Activated naive CD8-positive, alpha-beta T cell treated with anti-CD3 and anti-CD28 coated beads for 36 hours (primary cell): Measurements from ENCODE around the gene ALDH1A2. TPM values are rescaled to one million over a fixed set of nuclear protein-coding genes. Genes with fewer than 3 reads are reported as not detected.
"Not testable (repeated sequence)": the region's sequence is repeated elsewhere in the genome, so short reads cannot be mapped to it uniquely, and the experiment has no call there.

Source experiments
- DNase-seq: peaks from one replicate; pipeline ENCODE4 v3.0.0; 2021
- H3K27ac Mint-ChIP-seq: one replicate; pipeline ENCODE4 v1.8.0; 2022; ENCODE audit warnings: mild to moderate bottlenecking, moderate library complexity, mixed read lengths
- H3K27me3 Mint-ChIP-seq: one replicate; pipeline ENCODE4 v1.8.0; 2022; ENCODE audit warnings: mild to moderate bottlenecking, mixed read lengths
- H3K36me3 Mint-ChIP-seq: one replicate; pipeline ENCODE4 v1.8.0; 2021; ENCODE audit warnings: mild to moderate bottlenecking, mixed read lengths
- H3K4me1 Mint-ChIP-seq: one replicate; pipeline ENCODE4 v1.8.0; 2021; ENCODE audit warnings: mixed read lengths
- H3K4me3 Mint-ChIP-seq: one replicate; pipeline ENCODE4 v1.8.0; 2022; ENCODE audit warnings: mild to moderate bottlenecking, moderate library complexity, mixed read lengths
- H3K9me3 Mint-ChIP-seq: one replicate; pipeline ENCODE4 v1.8.0; 2022; ENCODE audit warnings: mixed read lengths
- total RNA-seq, 2 experiments: library from RNA; stranded (reverse); gene quantifications; one replicate each; pipeline ENCODE4 v1.2.3, GENCODE V29; 2021

The ALDH1A2 gene
- total RNA-seq, 2 experiments from 2014 or later: 0.35 to 0.90 TPM

DNA sequence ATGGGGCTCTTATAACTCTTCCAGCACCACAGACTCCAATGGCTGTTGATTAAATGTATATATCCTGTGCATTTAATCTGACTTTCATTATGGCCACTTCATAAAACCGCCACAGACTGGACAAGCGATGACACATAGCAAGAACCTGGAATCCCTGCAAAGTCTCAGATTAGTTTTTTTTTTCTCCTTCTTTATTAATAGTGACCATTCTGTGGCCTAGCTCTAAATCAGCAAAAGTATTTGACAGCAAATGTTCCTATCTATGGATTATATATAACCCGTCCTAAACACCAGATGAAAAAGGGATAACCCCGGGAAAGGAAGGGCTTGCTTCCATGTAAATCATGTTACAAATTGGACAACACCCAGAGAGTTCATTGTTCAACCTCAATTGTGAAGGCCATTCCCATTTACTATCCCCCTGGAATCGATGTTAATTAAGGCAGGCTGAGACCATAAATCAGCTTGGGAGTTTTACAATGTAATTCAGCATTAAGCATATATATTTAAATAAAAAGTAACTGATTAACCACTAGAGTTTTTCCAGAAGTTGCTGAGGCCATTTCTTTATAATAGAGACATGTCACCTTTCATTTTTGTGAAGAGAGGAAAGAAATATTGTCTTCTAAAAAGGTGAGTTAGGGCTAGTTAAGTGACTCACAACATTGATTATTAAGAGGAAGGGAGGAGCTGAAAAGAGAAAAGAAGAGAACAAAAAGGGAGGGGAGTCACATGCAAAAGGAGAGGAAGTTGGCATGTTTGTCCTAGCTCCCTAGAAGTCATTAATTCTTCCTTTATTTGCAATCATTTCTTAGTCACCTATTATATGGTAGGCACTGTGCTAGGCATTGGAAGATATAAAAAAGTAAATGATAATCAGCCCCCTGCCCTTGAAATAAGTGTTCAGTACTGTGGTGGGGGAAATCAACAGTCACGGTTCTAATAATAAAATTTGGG is 26.2 kb downstream of the ALDH1A2 start:
- no peaks in the 10 kb centered on the region for H3K36me3 Mint-ChIP-seq
- peaks cover 30% of the 10 kb centered on the region for H3K27me3 Mint-ChIP-seq
- no peak for DNase-seq
- H3K27ac Mint-ChIP-seq: no peak overlapping the region
- H3K9me3 Mint-ChIP-seq: no peaks in the 10 kb centered on the region
- no peaks in the 10 kb centered on the region for H3K4me1 Mint-ChIP-seq
- H3K4me3 Mint-ChIP-seq: no peak overlapping the region

DNA sequence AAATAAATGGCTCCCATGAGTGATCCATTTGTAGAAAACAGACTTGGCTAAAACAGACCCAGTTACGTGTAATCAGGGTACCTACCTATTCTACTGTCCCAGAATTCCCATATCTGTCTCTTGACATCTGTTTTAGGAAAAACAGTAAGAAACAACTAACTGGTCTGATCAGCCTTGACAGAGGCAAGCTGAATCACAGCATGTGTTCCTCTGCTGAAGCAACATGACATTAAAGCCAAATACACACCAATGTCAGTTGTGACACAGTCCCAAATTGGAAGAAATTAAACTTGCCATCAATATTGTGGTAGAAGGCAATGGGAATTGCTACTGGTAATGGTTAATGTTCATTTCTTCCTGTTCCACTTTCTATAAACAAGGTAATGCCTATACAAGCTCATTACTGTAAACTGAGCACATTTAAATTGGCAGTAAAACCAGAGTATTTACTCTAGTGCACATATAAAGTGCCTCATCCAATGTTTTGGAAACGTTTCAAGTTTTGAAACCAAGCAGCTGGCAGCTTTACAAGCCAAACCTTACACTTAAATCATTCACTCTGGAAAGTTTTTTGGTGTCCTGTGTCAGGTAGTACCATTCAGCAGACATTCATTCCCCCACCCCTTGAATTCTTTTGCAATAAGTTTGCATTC is 27.0 kb downstream of the ALDH1A2 start:
- Mint-ChIP-seq H3K27me3 (peaks cover 23% of the 10 kb centered on the region), H3K36me3 (no peaks in the 10 kb centered on the region), H3K9me3 (no peaks in the 10 kb centered on the region), H3K27ac (no peak overlapping the region), H3K4me1 (no peaks in the 10 kb centered on the region), H3K4me3 (no peak overlapping the region)
- no peak for DNase-seq

DNA sequence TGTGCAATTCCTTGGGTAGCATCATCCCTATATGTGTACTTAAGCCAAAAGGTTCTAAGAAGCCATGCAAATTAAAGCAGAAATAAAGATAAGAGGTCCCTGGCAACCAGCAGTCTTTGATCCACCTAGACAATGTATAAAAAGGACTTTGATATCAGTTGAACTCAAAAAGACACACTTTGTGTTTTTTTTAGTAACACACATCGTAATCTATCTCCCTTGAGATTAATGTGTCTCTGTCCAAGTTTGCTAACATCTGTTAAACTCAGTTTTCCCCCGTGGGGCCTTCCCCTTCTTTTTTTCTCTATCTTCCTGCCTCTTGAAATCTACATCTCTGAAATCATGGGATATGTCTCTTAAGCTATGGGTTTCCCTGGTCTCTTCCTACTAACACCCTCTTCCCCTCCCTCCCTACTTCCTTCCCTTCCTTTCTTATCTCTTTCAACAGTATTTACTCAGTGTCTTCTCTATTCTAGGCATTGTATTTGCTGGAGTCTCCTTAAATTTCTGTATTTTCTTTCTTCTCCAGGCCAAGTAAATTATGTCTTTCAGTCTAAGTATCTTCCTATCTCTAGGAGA is 27.7 kb downstream of the ALDH1A2 start:
- Mint-ChIP-seq H3K4me1 (no peaks in the 10 kb centered on the region), H3K36me3 (no peaks in the 10 kb centered on the region), H3K27ac (no peak overlapping the region), H3K9me3 (no peaks in the 10 kb centered on the region), H3K4me3 (no peak overlapping the region), H3K27me3 (peaks cover 20% of the 10 kb centered on the region)
- no peak for DNase-seq

DNA sequence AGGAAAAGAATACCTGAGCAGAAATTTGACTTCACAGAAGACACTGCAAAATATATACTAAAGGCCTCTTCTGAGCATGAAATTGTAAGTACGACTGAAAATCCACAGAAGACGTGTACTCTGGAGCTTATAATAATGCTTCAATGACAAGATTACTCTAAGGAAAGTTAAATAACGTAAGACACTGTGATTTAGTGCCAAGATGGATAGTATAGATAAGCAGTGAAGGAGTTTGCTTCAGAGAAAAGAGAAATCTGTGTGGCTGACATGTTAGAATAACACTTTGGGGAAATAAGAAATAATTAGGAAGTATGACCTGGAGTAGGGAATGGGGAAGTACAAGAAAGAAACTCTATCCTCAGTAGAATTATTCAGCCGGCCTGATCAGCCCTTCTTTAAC is 28.9 kb downstream of the ALDH1A2 start:
- Mint-ChIP-seq H3K27me3 (peaks cover 20% of the 10 kb centered on the region), H3K36me3 (no peaks in the 10 kb centered on the region), H3K27ac (no peak overlapping the region), H3K4me1 (no peaks in the 10 kb centered on the region), H3K4me3 (no peak overlapping the region), H3K9me3 (no peaks in the 10 kb centered on the region)
- DNase-seq: no peak

DNA sequence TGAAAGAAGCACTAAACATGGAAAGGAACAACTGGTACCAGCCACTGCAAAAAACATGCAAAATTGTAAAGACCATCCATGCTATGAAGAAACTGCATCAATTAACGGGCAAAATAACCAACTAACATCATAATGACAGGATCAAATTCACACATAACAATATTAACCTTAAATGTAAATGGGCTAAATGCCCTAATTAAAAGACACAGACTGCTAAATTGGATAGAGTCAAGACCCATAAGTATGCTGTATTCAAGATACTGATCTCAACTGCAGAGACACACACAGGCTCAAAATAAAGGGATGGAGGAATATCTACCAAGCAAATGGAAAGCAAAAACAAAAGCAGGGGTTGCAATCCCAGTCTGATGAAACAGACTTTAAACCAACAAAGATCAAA is 37.1 kb downstream of the ALDH1A2 start:
- Mint-ChIP-seq H3K27me3 (peaks cover 25% of the 10 kb centered on the region), H3K9me3 (peaks cover 30% of the 10 kb centered on the region)
- H3K27ac Mint-ChIP-seq, H3K4me3 Mint-ChIP-seq, DNase-seq, H3K36me3 Mint-ChIP-seq, H3K4me1 Mint-ChIP-seq: not testable (repeated sequence)

DNA sequence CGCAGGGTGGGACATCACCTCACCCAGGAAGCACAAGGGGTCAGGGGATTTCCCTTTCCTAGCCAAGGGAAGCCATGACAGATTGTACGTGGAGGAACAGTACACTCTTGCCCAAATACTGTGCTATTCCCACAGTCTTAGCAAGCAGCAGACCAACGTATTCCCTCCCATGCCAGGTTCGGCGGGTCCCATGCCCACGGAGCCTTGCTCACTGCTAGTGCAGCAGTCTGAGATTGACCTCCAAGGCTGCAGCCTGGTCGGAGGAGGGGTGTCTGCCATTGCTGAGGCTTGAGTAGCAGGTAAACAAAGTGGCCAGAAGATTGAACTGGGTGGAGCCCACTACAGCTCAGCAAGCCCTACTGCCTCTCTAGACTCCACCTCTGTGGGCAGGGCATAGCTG is 39.0 kb downstream of the ALDH1A2 start:
- no peak overlapping the region for H3K4me3 Mint-ChIP-seq
- no peak overlapping the region for H3K27ac Mint-ChIP-seq
- DNase-seq: no peak
- H3K27me3 Mint-ChIP-seq: peaks cover 29% of the 10 kb centered on the region
- peaks cover 9% of the 10 kb centered on the region for H3K36me3 Mint-ChIP-seq
- H3K9me3 Mint-ChIP-seq: peaks cover 40% of the 10 kb centered on the region
- no peaks in the 10 kb centered on the region for H3K4me1 Mint-ChIP-seq

DNA sequence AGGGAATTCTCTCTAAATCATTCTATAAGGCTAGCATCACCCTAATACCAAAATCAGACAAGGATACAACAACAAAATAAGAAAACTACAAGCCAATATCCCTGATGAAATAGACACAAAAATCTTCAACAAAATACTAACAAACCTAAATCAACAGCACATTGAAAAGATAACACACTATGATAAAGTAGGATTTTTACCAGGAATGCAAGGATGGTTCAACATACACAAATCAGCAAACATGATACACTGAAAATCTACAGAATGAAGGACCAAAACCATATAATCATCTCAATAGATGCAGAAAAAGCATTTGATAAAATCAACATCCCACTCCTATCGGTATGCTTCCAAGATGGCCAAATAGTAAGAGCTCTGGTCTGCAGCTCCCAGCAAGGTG is 39.5 kb downstream of the ALDH1A2 start:
- DNase-seq: no peak
- H3K4me3 Mint-ChIP-seq: no peak overlapping the region
- peaks cover 34% of the 10 kb centered on the region for H3K27me3 Mint-ChIP-seq
- peaks cover 40% of the 10 kb centered on the region for H3K9me3 Mint-ChIP-seq
- no peaks in the 10 kb centered on the region for H3K4me1 Mint-ChIP-seq
- no peak overlapping the region for H3K27ac Mint-ChIP-seq
- H3K36me3 Mint-ChIP-seq: peaks cover 11% of the 10 kb centered on the region

DNA sequence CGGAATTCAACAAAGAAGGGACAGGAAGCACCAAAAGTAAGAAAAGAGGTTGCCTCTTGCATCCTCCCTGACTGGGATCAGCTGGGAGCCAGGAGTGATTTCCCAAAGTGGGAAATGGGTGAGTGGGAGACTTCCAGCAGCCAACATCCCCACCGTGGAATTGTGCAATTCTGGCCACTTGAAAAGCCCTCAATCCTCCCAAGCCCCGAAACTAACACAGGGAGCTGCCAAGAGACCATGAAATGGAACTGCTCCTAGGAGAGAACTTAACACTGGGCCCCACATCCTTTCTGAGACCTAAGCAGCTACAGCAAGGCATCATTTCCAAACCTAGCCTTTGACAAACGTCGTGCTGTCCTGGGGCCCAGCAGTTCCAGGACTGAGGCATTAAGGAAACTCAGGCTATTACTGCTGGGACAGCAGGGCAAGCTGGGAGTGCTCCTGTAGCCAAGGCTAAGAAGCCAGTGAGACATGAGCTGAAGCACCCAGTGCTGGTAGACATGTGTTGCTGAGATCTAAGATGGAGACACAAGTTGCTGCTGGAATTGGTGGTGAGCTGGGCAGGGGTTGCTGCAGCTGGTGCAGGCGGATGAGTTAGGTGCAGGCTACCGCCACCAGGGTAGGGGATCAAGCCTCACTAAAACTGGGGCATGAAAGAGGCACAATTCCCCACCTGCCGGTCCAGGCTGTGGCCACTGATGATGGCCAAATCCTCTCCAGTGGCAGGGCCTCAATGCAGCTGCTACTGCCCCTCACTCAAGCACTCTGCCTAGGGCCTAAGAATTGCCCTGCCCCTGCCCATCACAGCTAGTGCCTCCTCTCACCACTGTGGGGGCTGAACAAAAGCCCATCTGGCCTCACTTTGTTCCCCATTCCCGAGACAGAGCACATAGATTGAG is 43.9 kb downstream of the ALDH1A2 start:
- H3K27me3 Mint-ChIP-seq: peaks cover 21% of the 10 kb centered on the region
- no peak overlapping the region for H3K4me3 Mint-ChIP-seq
- no peak for DNase-seq
- H3K36me3 Mint-ChIP-seq: peaks cover 11% of the 10 kb centered on the region
- no peaks in the 10 kb centered on the region for H3K4me1 Mint-ChIP-seq
- no peak overlapping the region for H3K27ac Mint-ChIP-seq
- peaks cover 31% of the 10 kb centered on the region for H3K9me3 Mint-ChIP-seq

DNA sequence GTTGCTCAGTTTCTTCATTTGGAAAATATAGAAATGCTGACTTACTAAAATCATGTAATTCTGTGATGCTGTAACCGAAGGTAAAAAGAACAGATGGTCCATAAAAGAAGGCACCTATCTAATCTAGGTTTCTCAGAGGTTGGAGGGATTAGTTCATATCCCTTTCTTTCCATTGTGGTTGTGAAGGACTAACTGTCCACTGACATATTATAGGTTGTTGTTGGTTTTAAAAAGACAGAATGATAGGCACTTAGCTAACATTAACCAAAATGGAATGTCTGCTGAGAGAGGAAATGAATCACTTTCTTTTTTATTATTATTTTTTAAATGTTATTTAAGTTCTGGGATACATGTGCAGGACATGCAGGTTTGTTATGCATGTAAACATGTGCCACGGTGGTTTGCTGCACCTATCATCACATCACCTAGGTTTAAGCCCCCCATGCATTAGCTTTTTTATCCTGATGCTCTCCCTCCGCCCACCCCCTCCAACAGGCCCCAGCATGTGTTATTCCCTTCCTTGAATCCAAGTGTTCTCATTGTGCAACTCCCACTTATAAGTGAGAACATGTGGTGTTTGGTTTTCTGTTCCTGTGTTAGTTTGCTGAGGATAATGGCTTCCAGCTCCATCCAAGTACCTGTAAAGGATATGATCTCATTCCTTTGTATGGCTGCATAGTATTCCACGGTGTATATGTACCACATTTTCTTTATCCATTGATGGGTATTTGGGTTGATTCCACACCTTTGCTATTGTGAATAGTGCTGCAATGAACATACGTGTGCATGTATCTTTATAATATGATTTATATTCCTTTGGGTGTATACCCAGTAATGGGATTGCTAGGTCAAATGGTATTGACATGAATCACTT is 45.8 kb downstream of the ALDH1A2 start:
- no peaks in the 10 kb centered on the region for H3K4me1 Mint-ChIP-seq
- no peak overlapping the region for H3K4me3 Mint-ChIP-seq
- DNase-seq: no peak
- no peak overlapping the region for H3K27ac Mint-ChIP-seq
- H3K27me3 Mint-ChIP-seq: peaks cover 24% of the 10 kb centered on the region
- peaks cover 4% of the 10 kb centered on the region for H3K36me3 Mint-ChIP-seq
- H3K9me3 Mint-ChIP-seq: peaks cover 18% of the 10 kb centered on the region

DNA sequence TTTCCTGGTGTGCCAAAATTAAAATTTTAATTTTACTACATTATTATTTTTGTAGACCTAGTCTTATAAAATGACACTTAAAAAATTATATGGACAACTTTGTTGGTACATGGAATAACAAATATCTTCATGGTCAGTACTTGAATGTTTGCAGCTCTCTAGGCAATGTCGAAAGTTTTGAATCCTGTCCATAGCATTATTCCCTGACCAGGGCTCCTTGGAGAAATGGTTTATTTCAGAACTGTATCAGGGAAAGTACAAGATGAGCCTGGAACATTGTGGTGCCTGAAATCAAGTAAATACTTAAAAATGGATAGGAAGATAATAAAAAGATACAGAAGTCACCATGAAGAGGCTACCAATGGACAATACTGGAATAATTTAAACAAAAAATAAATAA is 47.6 kb downstream of the ALDH1A2 start:
- Mint-ChIP-seq H3K27ac (no peak overlapping the region), H3K36me3 (peaks cover 4% of the 10 kb centered on the region), H3K4me3 (no peak overlapping the region), H3K9me3 (peaks cover 8% of the 10 kb centered on the region), H3K4me1 (no peaks in the 10 kb centered on the region), H3K27me3 (peaks cover 38% of the 10 kb centered on the region)
- no peak for DNase-seq

DNA sequence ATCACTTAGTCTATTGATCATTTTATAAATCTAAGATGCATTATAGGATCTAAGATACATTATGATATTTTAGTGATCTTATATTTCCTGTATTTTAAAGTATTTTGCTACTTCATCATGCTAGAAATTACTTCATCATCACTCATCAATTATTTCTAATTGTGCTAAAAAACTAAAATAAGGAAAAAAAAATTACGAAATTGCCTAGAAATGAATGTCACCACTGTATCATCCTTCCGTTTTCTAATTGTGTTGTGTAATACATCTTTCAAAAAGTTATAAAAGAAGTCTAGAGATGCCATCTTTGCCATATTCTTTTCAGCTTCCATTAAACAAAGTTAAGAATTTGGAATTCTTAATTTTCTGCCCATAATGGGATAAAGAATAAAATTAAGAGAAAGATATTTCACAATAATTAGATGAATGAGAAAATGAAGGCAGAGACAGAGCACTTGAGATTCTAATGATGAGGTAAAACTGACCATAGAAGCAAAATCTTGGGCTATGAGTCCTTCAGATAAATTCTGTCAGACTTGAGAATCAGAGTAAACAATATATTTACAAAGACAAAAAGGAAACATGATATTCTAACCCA is 48.8 kb downstream of the ALDH1A2 start:
- Mint-ChIP-seq H3K36me3 (peaks cover 3% of the 10 kb centered on the region), H3K27me3 (peaks cover 45% of the 10 kb centered on the region), H3K4me1 (no peaks in the 10 kb centered on the region), H3K27ac (no peak overlapping the region), H3K9me3 (peaks cover under 1% of the 10 kb centered on the region), H3K4me3 (no peak overlapping the region)
- no peak for DNase-seq

DNA sequence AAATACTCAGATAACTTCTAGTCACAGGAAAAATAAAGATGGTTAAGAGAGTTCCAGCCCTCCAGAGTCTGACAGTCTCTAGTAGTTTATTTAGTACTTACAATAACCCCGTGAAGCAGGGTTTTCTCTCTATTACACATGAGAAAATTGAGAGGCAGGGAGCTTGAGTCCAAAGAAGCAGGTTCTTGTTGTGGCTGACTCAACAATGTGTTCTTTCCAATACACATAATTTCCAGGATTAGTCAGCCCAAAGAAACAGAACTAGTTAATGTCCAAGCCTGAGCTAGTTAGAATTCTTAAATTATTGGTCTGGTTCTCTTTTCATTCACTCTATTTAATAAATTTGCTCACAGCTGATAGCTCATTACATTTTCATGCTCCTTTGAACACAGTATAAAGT is 49.9 kb downstream of the ALDH1A2 start:
- no peak overlapping the region for H3K4me3 Mint-ChIP-seq
- no peak overlapping the region for H3K27ac Mint-ChIP-seq
- no peaks in the 10 kb centered on the region for H3K4me1 Mint-ChIP-seq
- H3K36me3 Mint-ChIP-seq: no peaks in the 10 kb centered on the region
- H3K27me3 Mint-ChIP-seq: peaks cover 35% of the 10 kb centered on the region
- no peaks in the 10 kb centered on the region for H3K9me3 Mint-ChIP-seq
- DNase-seq: no peak

DNA sequence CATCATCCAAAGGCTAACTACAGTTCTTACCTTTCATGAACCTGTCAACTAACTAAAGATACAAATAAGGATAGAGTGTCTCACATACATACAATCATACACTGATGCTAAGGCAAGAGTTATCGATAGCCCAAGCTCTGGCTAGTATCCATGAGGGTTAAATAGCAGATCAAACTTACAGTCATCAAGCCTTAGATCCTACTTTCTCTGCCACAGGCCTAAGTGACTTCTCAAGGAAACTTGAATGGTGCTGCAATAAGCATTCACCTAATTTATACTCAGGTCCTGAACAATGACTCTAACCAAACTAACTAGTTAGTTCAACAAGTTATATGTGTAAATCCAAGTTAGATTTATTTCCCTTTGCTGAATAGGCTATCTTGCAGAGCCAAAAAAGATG is 51.0 kb downstream of the ALDH1A2 start:
- H3K9me3 Mint-ChIP-seq: no peaks in the 10 kb centered on the region
- H3K36me3 Mint-ChIP-seq: no peaks in the 10 kb centered on the region
- no peaks in the 10 kb centered on the region for H3K4me1 Mint-ChIP-seq
- H3K27me3 Mint-ChIP-seq: peaks cover 35% of the 10 kb centered on the region
- H3K4me3 Mint-ChIP-seq: no peak overlapping the region
- no peak overlapping the region for H3K27ac Mint-ChIP-seq
- DNase-seq: no peak

DNA sequence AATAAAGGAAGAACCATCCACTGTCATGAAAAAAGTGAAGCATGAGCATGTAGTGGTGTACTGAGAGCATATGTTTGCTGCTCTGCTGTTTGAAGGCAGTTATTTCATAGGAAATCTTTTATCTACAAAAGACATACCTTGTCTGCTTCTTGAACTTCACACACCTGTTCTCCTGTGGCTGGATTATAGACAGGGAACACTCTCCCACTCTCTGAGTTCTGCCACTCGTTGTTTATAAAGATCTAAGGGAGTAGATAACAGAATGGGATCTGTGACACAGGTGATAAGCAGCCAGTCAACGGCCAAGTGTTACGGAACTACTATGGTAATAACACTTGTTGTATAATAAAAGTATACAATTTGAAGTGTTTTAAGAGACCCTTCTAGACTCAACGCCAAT is 51.5 kb downstream of the ALDH1A2 start:
- H3K9me3 Mint-ChIP-seq: no peaks in the 10 kb centered on the region
- H3K36me3 Mint-ChIP-seq: no peaks in the 10 kb centered on the region
- peaks cover 35% of the 10 kb centered on the region for H3K27me3 Mint-ChIP-seq
- no peak overlapping the region for H3K27ac Mint-ChIP-seq
- H3K4me1 Mint-ChIP-seq: no peaks in the 10 kb centered on the region
- H3K4me3 Mint-ChIP-seq: no peak overlapping the region
- DNase-seq: no peak
